ENCODE measurements around the gene DPP10. TPM values are rescaled to one million over a fixed set of nuclear protein-coding genes. Genes with fewer than 3 reads are reported as not detected.
A peak's percentile ranks its signal among the peaks of the same experiment; 100 is the strongest.

Gene DPP10
- total and polyA plus RNA-seq, 2 of the 13 experiments (the other 11 are each of a cell fraction or from before 2014, with no cell fraction given): 0.95 to 1.7 TPM

- TF ChIP-seq ZBTB49 (CRISPR knock-in tag; IDR thresholded peaks at IDR 0.05; ENCODE audit: borderline replicate concordance) (no peak), SOX6 (IDR thresholded peaks at IDR 0.05) (no peak), SOX6 (CRISPR knock-in tag; IDR thresholded peaks at IDR 0.05) (peak; percentile 69), GFI1 (CRISPR knock-in tag; IDR thresholded peaks at IDR 0.05; ENCODE audit: borderline replicate concordance) (peak; percentile 84; the same call in 1 of the 2 replicates), TP53 (CRISPR knock-in tag; conservative IDR thresholded peaks at IDR 0.05) (no peak), USF2 (IDR thresholded peaks at IDR 0.05; ENCODE audit: low read depth, low read length) (no peak; the same call in 1 of the 2 replicates), USF2 (CRISPR knock-in tag; IDR thresholded peaks at IDR 0.05; ENCODE audit: borderline replicate concordance) (no peak), ZC3H13 (CRISPR knock-in tag; IDR thresholded peaks at IDR 0.05) (no peak), CAMTA2 (CRISPR knock-in tag; IDR thresholded peaks at IDR 0.05; ENCODE audit: borderline replicate concordance) (no peak), EED (CRISPR knock-in tag; IDR thresholded peaks at IDR 0.05) (no peak), MAFG (CRISPR knock-in tag; IDR thresholded peaks at IDR 0.05) (no peak), FOXO1 (CRISPR knock-in tag; IDR thresholded peaks at IDR 0.05) (peak; percentile 87), NFIC (IDR thresholded peaks at IDR 0.05; ENCODE audit: low read length) (no peak), ZNF724P (CRISPR knock-in tag; IDR thresholded peaks at IDR 0.05; ENCODE audit: borderline replicate concordance) (no peak)
- TF ChIP-seq, protein P1, sequence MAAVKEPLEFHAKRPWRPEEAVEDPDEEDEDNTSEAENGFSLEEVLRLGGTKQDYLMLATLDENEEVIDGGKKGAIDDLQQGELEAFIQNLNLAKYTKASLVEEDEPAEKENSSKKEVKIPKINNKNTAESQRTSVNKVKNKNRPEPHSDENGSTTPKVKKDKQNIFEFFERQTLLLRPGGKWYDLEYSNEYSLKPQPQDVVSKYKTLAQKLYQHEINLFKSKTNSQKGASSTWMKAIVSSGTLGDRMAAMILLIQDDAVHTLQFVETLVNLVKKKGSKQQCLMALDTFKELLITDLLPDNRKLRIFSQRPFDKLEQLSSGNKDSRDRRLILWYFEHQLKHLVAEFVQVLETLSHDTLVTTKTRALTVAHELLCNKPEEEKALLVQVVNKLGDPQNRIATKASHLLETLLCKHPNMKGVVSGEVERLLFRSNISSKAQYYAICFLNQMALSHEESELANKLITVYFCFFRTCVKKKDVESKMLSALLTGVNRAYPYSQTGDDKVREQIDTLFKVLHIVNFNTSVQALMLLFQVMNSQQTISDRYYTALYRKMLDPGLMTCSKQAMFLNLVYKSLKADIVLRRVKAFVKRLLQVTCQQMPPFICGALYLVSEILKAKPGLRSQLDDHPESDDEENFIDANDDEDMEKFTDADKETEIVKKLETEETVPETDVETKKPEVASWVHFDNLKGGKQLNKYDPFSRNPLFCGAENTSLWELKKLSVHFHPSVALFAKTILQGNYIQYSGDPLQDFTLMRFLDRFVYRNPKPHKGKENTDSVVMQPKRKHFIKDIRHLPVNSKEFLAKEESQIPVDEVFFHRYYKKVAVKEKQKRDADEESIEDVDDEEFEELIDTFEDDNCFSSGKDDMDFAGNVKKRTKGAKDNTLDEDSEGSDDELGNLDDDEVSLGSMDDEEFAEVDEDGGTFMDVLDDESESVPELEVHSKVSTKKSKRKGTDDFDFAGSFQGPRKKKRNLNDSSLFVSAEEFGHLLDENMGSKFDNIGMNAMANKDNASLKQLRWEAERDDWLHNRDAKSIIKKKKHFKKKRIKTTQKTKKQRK (IDR thresholded peaks at IDR 0.05; ENCODE audit: low read length): no peak
- TF ChIP-seq, protein P2, sequence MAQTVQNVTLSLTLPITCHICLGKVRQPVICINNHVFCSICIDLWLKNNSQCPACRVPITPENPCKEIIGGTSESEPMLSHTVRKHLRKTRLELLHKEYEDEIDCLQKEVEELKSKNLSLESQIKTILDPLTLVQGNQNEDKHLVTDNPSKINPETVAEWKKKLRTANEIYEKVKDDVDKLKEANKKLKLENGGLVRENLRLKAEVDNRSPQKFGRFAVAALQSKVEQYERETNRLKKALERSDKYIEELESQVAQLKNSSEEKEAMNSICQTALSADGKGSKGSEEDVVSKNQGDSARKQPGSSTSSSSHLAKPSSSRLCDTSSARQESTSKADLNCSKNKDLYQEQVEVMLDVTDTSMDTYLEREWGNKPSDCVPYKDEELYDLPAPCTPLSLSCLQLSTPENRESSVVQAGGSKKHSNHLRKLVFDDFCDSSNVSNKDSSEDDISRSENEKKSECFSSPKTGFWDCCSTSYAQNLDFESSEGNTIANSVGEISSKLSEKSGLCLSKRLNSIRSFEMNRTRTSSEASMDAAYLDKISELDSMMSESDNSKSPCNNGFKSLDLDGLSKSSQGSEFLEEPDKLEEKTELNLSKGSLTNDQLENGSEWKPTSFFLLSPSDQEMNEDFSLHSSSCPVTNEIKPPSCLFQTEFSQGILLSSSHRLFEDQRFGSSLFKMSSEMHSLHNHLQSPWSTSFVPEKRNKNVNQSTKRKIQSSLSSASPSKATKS (CRISPR knock-in tag; IDR thresholded peaks at IDR 0.05): no peak
- TF ChIP-seq, protein P3, sequence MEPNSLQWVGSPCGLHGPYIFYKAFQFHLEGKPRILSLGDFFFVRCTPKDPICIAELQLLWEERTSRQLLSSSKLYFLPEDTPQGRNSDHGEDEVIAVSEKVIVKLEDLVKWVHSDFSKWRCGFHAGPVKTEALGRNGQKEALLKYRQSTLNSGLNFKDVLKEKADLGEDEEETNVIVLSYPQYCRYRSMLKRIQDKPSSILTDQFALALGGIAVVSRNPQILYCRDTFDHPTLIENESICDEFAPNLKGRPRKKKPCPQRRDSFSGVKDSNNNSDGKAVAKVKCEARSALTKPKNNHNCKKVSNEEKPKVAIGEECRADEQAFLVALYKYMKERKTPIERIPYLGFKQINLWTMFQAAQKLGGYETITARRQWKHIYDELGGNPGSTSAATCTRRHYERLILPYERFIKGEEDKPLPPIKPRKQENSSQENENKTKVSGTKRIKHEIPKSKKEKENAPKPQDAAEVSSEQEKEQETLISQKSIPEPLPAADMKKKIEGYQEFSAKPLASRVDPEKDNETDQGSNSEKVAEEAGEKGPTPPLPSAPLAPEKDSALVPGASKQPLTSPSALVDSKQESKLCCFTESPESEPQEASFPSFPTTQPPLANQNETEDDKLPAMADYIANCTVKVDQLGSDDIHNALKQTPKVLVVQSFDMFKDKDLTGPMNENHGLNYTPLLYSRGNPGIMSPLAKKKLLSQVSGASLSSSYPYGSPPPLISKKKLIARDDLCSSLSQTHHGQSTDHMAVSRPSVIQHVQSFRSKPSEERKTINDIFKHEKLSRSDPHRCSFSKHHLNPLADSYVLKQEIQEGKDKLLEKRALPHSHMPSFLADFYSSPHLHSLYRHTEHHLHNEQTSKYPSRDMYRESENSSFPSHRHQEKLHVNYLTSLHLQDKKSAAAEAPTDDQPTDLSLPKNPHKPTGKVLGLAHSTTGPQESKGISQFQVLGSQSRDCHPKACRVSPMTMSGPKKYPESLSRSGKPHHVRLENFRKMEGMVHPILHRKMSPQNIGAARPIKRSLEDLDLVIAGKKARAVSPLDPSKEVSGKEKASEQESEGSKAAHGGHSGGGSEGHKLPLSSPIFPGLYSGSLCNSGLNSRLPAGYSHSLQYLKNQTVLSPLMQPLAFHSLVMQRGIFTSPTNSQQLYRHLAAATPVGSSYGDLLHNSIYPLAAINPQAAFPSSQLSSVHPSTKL (CRISPR knock-in tag; IDR thresholded peaks at IDR 0.05): peak; percentile 81
Measured at GRCh38 chr2:114550364-114550763, 107.9 kb downstream of the DPP10 start (continued).

Measured in HepG2 (cell line).